ENCODE measurements around the gene CIBAR2.
A peak's percentile ranks its signal among the peaks of the same experiment; 100 is the strongest.

CIBAR2 gene

DNA sequence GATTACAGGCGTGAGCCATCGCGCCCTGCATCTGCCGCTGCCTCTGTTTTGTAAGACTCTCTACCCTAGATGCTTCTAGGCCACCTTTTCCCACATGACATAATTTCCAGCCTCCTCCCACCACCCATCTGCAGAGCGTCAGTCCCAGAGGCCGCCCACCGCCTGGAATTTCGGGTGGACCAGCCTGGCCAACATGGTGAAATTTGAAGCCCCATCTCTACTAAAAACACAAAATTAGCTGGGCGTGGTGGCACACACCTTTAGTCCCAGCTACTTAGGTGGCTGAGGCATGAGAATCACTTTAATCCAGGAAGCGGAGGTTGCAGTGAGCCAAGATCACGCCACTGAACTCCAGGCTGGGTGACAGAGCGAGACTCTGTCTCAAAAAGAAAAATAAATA lies 5.1 kb upstream of the CIBAR2 start:
- TF ChIP-seq, protein P1, sequence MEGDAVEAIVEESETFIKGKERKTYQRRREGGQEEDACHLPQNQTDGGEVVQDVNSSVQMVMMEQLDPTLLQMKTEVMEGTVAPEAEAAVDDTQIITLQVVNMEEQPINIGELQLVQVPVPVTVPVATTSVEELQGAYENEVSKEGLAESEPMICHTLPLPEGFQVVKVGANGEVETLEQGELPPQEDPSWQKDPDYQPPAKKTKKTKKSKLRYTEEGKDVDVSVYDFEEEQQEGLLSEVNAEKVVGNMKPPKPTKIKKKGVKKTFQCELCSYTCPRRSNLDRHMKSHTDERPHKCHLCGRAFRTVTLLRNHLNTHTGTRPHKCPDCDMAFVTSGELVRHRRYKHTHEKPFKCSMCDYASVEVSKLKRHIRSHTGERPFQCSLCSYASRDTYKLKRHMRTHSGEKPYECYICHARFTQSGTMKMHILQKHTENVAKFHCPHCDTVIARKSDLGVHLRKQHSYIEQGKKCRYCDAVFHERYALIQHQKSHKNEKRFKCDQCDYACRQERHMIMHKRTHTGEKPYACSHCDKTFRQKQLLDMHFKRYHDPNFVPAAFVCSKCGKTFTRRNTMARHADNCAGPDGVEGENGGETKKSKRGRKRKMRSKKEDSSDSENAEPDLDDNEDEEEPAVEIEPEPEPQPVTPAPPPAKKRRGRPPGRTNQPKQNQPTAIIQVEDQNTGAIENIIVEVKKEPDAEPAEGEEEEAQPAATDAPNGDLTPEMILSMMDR (IDR thresholded peaks at IDR 0.05; ENCODE audit: low read depth, low read length) = no peak
- DNase-seq (ENCODE audit: extremely low read depth, low read depth) = no peak

DNA sequence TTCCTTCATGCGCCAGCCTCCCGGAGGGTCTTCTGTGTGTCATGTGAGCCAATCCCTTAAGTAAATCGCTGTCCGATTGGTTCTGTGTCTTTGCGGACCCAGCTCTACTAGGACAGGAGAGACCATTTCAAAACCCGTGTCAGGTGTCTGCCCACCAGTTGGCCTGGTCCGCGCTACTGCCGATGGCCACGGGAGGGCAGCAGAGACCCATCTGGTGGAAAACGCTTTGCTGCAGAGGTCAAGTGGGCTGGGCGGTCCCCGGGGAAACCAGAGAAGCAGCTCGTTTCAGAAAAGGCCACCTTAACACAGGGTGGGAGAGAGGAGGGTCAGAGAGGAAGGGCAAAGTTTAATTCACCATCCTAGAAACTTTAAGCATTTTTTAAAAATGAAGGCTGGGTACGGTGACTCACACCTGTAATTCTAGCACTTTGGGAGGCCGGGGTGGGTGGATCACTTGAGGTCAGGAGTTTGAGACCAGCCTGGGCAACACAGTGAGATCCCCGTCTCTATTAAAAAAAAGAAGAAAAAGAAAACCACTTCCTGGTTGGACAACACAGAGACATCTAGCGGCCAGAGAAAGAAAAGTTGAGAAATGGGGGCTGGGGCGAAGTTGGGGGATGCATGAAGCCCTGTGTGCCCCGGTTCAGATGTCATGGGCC lies 2.8 kb upstream of the CIBAR2 start:
- TF ChIP-seq, protein P1 (IDR thresholded peaks at IDR 0.05; ENCODE audit: low read depth, low read length) = peak; percentile 34
- peak; percentile 44 for DNase-seq (ENCODE audit: extremely low read depth, low read depth)

DNA sequence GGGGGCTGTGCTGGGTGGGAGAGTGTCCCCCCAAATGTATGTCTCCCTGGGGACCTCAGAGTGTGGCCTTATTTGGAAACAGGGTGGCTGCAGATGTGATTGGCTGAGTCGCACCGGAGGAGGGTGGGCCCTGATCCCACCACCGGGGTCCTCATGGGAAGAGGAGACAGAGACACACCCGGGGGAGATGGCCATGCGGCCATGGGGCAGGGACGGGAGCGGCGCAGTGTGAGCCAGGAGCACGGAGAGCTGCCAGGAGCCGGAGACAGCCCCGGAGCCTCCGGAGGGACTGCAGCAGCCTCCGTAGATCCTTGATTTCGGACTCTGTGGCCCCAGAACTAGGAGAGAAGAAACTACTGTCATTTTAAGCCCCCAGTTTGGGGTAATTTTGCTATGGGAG lies 1.6 kb upstream of the CIBAR2 start:
- TF ChIP-seq, protein P1 (IDR thresholded peaks at IDR 0.05; ENCODE audit: low read depth, low read length) = no peak
- DNase-seq (ENCODE audit: extremely low read depth, low read depth) = no peak

DNA sequence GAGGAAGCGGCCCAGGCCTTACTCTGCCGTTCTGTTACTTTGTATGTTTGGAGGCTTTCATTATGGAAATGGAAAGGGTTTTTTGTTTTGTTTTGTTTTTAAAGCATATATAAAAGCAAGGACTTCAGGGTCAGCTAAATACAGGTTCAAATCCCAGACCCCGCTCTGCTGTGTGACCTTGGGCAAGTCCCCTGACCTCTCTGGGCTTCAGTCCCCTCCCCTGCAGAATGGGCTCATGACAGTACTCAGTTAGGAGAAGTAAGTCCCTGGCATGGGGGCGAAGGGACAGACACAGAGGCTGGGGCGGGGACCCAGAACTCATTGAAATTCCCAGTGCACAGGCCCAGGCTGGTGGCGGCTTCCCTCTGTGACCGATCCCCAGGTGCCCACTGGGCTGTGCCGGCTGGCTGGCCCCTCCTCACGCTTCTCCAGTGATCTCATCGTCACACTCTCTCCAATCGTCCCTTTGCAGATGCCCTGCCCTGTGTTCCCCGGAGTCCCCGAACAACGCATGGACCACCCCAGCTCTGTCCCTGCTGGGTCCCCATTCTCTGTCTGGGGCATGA lies 979 bp upstream of the CIBAR2 start:
- TF ChIP-seq, protein P1 (IDR thresholded peaks at IDR 0.05; ENCODE audit: low read depth, low read length) = no peak
- no peak for DNase-seq (ENCODE audit: extremely low read depth, low read depth)

DNA sequence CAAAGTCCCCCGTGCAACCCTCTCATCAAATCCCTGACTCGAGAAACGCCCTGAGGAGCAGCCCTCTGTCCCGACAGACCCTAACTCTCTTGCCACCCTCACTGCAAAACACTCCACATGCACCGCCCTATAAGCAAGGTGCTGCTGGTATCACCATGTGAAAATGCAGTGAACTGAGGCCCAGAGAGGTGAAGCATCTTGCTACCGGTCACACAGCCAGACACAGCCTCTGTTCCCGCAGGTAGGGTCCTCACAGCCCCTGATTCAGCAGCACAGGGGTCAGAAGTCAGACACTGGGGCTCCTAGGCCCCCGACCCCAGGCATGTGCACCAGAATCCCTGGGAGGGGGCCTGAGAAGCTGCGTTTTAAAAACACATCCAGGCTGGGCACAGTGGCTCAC lies 1.1 kb downstream of the CIBAR2 start:
- DNase-seq (ENCODE audit: extremely low read depth, low read depth) = no peak
- TF ChIP-seq, protein P1 (IDR thresholded peaks at IDR 0.05; ENCODE audit: low read depth, low read length) = no peak

DNA sequence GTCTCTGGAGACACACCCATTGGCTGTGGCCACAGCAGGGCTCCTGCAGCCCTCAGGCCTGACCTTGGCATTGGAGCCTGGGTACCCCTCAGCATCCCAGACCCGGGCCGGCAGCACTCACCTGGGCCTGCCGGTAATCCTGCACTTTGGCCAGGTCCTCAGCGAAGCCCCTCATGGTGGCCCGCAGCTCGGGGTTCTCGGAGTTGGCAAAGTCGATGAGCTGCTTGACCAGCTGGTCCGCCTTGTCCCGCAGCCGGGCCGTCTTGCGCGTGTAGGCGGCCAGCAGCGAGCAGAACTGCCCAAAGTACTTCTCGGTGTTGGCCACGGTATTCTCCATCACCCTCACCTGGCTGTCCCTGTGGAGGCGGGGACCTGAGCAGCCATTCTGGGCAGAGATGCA lies 2.2 kb downstream of the CIBAR2 start:
- no peak for DNase-seq (ENCODE audit: extremely low read depth, low read depth)
- TF ChIP-seq, protein P1 (IDR thresholded peaks at IDR 0.05; ENCODE audit: low read depth, low read length) = no peak

DNA sequence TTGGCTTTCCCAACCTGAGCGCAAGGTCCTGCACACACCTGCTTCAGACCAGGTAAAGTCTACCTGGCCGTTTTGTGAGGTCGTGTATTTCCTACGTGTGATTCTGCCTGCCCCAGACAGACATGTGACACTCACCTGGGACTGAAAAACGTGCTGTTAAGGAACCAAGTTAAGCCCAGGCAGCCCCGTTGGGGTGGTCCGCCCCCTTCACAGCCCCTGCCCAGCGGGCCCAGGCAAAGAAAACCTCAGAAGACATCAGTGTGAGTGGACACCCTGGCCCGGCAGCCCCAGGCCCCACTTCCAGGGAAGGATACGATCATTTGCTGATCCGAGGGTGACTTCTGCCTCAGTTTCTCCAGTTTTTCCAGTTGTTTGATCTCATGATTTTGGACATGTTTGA lies 4.7 kb downstream of the CIBAR2 start:
- no peak for DNase-seq (ENCODE audit: extremely low read depth, low read depth)
- TF ChIP-seq, protein P1 (IDR thresholded peaks at IDR 0.05; ENCODE audit: low read depth, low read length) = no peak

Data from AG09319 (cell line).